PC-3 (cell line): ENCODE results near the gene SPOUT1.

Experiments used
- EZH2 ChIP-seq: fragments of 300-600 bp; sonication (generic); IDR thresholded peaks from one replicate; pipeline ENCODE4 v1.6.1; 2017; ENCODE audit warnings: antibody characterized with exemption, mild to moderate bottlenecking, low read length; ENCODE audit not compliant: unreplicated experiment
- TF ChIP-seq, protein P1 (sequence below): fragments of 300-600 bp; sonication (generic); conservative IDR thresholded peaks from 2 replicates; pipeline ENCODE4 v1.5.1; 2017; ENCODE audit warnings: antibody characterized with exemption, low read depth, mild to moderate bottlenecking, low read length

DNA sequence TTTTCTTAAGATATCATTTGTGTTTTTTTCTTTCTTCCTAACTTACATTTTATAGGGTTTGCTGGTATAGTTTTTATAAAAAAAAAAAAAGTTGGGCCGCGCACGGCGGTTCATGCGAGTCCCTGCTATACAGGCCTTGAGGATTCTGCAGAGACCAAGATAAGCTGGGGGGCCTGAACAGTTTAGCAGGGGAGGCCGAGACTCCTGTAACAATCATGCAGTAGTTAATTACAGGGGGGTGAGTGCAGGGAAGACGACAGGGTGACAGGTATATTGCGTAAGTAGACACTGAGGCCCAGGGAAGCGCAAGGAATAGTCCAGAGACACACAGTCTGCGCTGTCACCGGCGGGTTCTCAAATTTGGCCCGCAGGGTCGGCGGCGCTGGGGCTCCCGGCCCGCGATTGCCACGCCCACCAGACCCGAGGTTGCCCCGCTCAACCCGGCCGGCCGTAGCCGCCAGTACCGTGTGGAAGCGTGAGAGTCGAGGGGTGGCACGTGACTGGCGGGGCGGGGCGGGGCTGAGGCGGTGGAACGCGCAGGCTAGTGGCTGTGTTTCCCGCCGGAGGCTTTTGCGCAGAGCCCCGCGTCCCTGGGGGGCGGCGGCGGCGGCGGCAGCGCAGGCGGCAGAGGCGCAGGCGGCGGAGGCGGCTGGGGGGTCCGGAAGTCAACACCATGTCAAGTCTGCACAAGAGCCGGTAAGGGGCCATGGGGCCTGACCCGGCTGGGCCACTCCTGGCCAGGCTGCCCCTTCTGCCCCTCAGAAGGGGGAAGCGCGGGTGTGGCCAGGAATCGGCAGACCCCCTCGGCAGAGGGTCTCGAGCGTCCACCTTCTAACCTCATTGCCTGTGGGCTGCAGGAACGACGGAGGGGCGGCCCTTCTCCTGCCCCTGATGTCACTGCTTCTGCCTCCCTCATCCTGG, 42.7 kb downstream of the SPOUT1 start, which contains the start of gene TBC1D13:
- TF ChIP-seq, protein P1, sequence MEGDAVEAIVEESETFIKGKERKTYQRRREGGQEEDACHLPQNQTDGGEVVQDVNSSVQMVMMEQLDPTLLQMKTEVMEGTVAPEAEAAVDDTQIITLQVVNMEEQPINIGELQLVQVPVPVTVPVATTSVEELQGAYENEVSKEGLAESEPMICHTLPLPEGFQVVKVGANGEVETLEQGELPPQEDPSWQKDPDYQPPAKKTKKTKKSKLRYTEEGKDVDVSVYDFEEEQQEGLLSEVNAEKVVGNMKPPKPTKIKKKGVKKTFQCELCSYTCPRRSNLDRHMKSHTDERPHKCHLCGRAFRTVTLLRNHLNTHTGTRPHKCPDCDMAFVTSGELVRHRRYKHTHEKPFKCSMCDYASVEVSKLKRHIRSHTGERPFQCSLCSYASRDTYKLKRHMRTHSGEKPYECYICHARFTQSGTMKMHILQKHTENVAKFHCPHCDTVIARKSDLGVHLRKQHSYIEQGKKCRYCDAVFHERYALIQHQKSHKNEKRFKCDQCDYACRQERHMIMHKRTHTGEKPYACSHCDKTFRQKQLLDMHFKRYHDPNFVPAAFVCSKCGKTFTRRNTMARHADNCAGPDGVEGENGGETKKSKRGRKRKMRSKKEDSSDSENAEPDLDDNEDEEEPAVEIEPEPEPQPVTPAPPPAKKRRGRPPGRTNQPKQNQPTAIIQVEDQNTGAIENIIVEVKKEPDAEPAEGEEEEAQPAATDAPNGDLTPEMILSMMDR, result no peak
- TF ChIP-seq EZH2, result no peak
